ENCODE measurements around the gene SERPINI1.

SERPINI1 gene

GRCh38 chr3:167735233-167736138 is at the start of gene SERPINI1:
SERPINI1 (plus strand) TSS chr3:167735721; CDS start chr3:167789129, 53,408 bp downstream.
- DNase-seq (ENCODE audit: low read depth, low spot score) = peak; percentile 94

GRCh38 chr3:167691366-167691765 is 44.2 kb upstream of the SERPINI1 start:
- no peak for DNase-seq (ENCODE audit: low read depth, low spot score)

- no peak for DNase-seq (ENCODE audit: low read depth, low spot score)
These were observed 41.4 kb upstream of the SERPINI1 start for GRCh38 chr3:167694121-167694520.

- DNase-seq (ENCODE audit: low read depth, low spot score) = no peak
These were observed 35.5 kb upstream of the SERPINI1 start for GRCh38 chr3:167700046-167700445.

- no peak for DNase-seq (ENCODE audit: low read depth, low spot score)
These were observed 34.6 kb upstream of the SERPINI1 start for GRCh38 chr3:167700926-167701325.

- no peak for DNase-seq (ENCODE audit: low read depth, low spot score)
These were observed 29.7 kb upstream of the SERPINI1 start for GRCh38 chr3:167705840-167706239.

GRCh38 chr3:167709690-167710089 is 25.8 kb upstream of the SERPINI1 start:
- DNase-seq (ENCODE audit: low read depth, low spot score) = no peak

- DNase-seq (ENCODE audit: low read depth, low spot score) = no peak
These were observed 25.0 kb upstream of the SERPINI1 start for GRCh38 chr3:167710552-167710951.

GRCh38 chr3:167711439-167711838 is 24.1 kb upstream of the SERPINI1 start:
- no peak for DNase-seq (ENCODE audit: low read depth, low spot score)

GRCh38 chr3:167712445-167712844 is 23.1 kb upstream of the SERPINI1 start:
- DNase-seq (ENCODE audit: low read depth, low spot score) = no peak

GRCh38 chr3:167714871-167715270 is 20.6 kb upstream of the SERPINI1 start:
- DNase-seq (ENCODE audit: low read depth, low spot score) = no peak

GRCh38 chr3:167716920-167717319 is 18.6 kb upstream of the SERPINI1 start:
- no peak for DNase-seq (ENCODE audit: low read depth, low spot score)

GRCh38 chr3:167718582-167718981 is 16.9 kb upstream of the SERPINI1 start:
- DNase-seq (ENCODE audit: low read depth, low spot score) = no peak

GRCh38 chr3:167723025-167723512 is 12.5 kb upstream of the SERPINI1 start:
- DNase-seq (ENCODE audit: low read depth, low spot score) = no peak

GRCh38 chr3:167723872-167724271 is 11.6 kb upstream of the SERPINI1 start:
- DNase-seq (ENCODE audit: low read depth, low spot score) = no peak

GRCh38 chr3:167728176-167728575 is 7.3 kb upstream of the SERPINI1 start:
- DNase-seq (ENCODE audit: low read depth, low spot score) = no peak

- DNase-seq (ENCODE audit: low read depth, low spot score) = no peak
These were observed 6.7 kb upstream of the SERPINI1 start for GRCh38 chr3:167728632-167729323.

GRCh38 chr3:167729591-167729990 is 5.9 kb upstream of the SERPINI1 start:
- DNase-seq (ENCODE audit: low read depth, low spot score) = no peak

- no peak for DNase-seq (ENCODE audit: low read depth, low spot score)
These were observed 4.1 kb upstream of the SERPINI1 start for GRCh38 chr3:167731393-167731792.

- no peak for DNase-seq (ENCODE audit: low read depth, low spot score)
These were observed 3.0 kb upstream of the SERPINI1 start for GRCh38 chr3:167732313-167733065.

- DNase-seq (ENCODE audit: low read depth, low spot score) = no peak
These were observed 1.5 kb upstream of the SERPINI1 start for GRCh38 chr3:167733961-167734497.
